Measurements from ENCODE around the gene ZNF66.
"Not testable (repeated sequence)": the region's sequence is repeated elsewhere in the genome, so short reads cannot be mapped to it uniquely, and the experiment has no call there.

Gene ZNF66

GRCh38 chr19:20776083-20777076, at the start of gene ZNF66:
Gene ZNF66, plus strand, starts transcription at chr19:20776304. Its CDS starts 144 bp downstream, at chr19:20776448.
- peak; percentile 92 for DNase-seq (ENCODE audit: low spot score)

- not testable (repeated sequence) for DNase-seq (ENCODE audit: low spot score)
Observed at GRCh38 chr19:20750169-20750568, 25.9 kb upstream of the ZNF66 start.

- not testable (repeated sequence) for DNase-seq (ENCODE audit: low spot score)
Observed at GRCh38 chr19:20752291-20752690, 23.8 kb upstream of the ZNF66 start.

GRCh38 chr19:20769225-20769736, 6.8 kb upstream of the ZNF66 start:
- not testable (repeated sequence) for DNase-seq (ENCODE audit: low spot score)

- no peak for DNase-seq (ENCODE audit: low spot score)
Observed at GRCh38 chr19:20787786-20788185, 11.7 kb downstream of the ZNF66 start.

- DNase-seq (ENCODE audit: low spot score): no peak
Observed at GRCh38 chr19:20791806-20792205, 15.7 kb downstream of the ZNF66 start.

GRCh38 chr19:20806311-20807262, 30.5 kb downstream of the ZNF66 start:
- DNase-seq (ENCODE audit: low spot score): not testable (repeated sequence)

GRCh38 chr19:20840371-20840770, 64.3 kb downstream of the ZNF66 start:
- no peak for DNase-seq (ENCODE audit: low spot score)

Data from kidney capillary endothelial cell (primary cell).